Measurements from ENCODE around the gene PSORS1C1. TPM values are rescaled to one million over a fixed set of nuclear protein-coding genes. Genes with fewer than 3 reads are reported as not detected.
"Not testable (repeated sequence)": the region's sequence is repeated elsewhere in the genome, so short reads cannot be mapped to it uniquely, and the experiment has no call there.

PSORS1C1 gene
- total and polyA plus RNA-seq, 5 donors = 1.4 to 6.5 (median 4.5) TPM

DNA sequence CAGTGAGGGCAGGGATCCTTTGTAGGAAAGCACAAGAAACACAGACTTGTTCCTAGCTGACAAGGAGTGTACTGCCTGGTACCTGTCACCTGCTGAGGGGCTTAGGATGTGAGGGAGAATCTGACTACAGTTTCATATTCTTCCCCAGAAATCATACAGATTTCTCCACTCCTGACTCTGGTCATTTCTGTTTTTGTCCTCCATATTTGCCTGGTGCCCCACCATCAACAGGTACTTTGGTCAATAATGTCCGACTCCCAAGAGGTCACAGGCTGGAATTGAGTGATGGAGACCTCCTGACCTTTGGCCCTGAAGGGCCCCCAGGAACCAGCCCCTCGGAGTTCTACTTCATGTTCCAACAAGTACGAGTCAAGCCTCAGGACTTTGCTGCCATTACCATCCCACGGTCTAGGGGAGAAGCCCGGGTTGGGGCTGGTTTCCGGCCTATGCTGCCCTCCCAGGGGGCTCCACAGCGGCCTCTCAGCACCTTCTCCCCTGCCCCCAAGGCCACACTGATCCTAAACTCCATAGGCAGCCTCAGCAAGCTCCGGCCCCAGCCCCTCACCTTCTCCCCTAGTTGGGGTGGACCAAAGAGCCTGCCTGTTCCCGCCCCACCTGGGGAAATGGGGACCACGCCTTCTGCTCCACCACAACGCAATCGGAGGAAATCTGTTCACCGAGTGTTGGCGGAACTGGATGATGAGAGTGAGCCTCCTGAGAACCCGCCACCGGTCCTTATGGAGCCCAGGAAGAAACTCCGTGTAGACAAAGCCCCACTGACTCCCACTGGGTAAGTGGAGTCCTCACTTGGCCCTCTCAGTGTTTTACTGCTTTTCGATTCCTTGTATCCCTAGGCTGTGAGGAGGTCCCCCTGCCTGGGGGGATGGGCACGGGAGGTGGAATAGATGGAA, 46.9 kb downstream of the PSORS1C1 start:
- 89% methylated on average over 19 of the region's 19 CpGs for WGBS
- H3K27me3 ChIP-seq (ENCODE audit: control insufficient read depth, insufficient read depth) = no peaks in the 10 kb centered on the region
- DNase-seq = no peak
- no peaks in the 10 kb centered on the region for H3K9me3 ChIP-seq (ENCODE audit: control insufficient read depth, low read length)
- H3K4me1 ChIP-seq (ENCODE audit: control insufficient read depth, insufficient read depth, low read length) = peaks cover 13% of the 10 kb centered on the region
- H3K4me3 ChIP-seq (ENCODE audit: low read length) = no peak overlapping the region
- ATAC-seq = no peak
- H3K27ac ChIP-seq (ENCODE audit: low read length) = no peak overlapping the region
- intact Hi-C loops (cut with DNase I) = no loop called here

GRCh38 chr6:31162463-31163165, 48.0 kb downstream of the PSORS1C1 start:
- intact Hi-C loops (cut with DNase I) = no loop called here
- Histone ChIP-seq H3K9me3 (ENCODE audit: control insufficient read depth, low read length) (no peaks in the 10 kb centered on the region), H3K27me3 (ENCODE audit: control insufficient read depth, insufficient read depth) (no peaks in the 10 kb centered on the region), H3K4me3 (ENCODE audit: low read length) (no peak overlapping the region), H3K27ac (ENCODE audit: low read length) (no peak overlapping the region), H3K4me1 (ENCODE audit: control insufficient read depth, insufficient read depth, low read length) (peaks cover 8% of the 10 kb centered on the region)
- ATAC-seq = no peak
- no peak for DNase-seq
- 82% methylated on average over 13 of the region's 13 CpGs for WGBS

DNA sequence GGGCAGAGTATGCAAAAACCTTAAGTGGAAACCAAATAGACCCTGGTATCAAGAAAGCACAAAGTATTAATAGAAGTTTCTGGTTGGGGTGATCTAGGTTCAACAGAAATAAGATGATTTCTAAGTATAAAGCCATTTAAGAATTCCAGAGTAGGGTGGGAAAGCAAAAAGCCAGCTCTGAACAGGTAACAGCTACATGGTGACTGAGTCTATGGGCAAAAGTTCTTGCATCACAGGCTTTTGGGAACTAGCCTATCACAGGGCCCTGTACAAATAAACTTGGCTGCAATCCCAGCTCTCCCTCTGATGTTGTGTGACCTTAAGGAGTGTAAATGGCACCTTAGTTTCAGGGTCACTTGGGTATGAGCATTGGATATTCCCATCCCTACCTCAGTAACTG, 49.3 kb downstream of the PSORS1C1 start:
- DNase-seq (no peak), ATAC-seq (no peak)
- peaks cover 8% of the 10 kb centered on the region for H3K4me1 ChIP-seq (ENCODE audit: control insufficient read depth, insufficient read depth, low read length)
- H3K27ac ChIP-seq (ENCODE audit: low read length) = no peak overlapping the region
- no peaks in the 10 kb centered on the region for H3K9me3 ChIP-seq (ENCODE audit: control insufficient read depth, low read length)
- H3K27me3 ChIP-seq (ENCODE audit: control insufficient read depth, insufficient read depth) = no peaks in the 10 kb centered on the region
- H3K4me3 ChIP-seq (ENCODE audit: low read length) = no peak overlapping the region
- intact Hi-C loops (cut with DNase I) = no loop called here

DNA sequence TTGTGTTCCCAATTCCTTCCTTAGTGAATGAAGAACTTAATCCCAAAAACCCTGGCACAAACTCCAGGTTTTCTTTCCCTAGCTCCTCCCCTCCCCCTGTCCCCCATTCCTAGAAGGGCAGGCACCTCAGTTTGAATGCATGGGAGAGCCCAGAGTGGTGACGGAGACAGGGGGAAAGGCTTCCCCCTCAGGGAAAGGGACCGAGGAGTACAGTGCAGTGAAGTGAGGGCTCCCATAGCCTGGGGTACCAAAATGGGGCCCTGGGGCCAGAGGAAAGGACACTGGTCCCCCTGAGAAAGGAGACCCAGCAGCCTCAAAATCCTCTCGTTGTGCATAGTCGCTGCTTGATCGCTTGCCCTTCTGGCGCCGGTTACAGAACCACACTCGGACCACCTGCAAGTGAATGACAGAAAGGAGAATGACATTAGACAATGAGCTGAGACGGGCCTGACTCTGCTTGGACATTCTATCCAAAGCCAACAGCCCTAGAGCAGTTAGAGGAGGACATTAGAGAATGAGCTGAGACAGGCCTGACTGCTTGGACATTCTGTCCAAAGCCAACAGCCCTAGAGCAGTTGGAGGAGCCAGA, 50.0 kb downstream of the PSORS1C1 start:
- DNase-seq; ATAC-seq; H3K4me1 ChIP-seq (ENCODE audit: control insufficient read depth, insufficient read depth, low read length); H3K4me3 ChIP-seq (ENCODE audit: low read length); H3K9me3 ChIP-seq (ENCODE audit: control insufficient read depth, low read length); H3K27me3 ChIP-seq (ENCODE audit: control insufficient read depth, insufficient read depth); H3K27ac ChIP-seq (ENCODE audit: low read length); intact Hi-C loops (cut with DNase I): not testable (repeated sequence)
- 92% methylated on average over 7 of the region's 9 CpGs for WGBS

GRCh38 chr6:31165064-31165832, 50.6 kb downstream of the PSORS1C1 start:
- ATAC-seq; H3K27me3 ChIP-seq (ENCODE audit: control insufficient read depth, insufficient read depth); intact Hi-C loops (cut with DNase I); H3K9me3 ChIP-seq (ENCODE audit: control insufficient read depth, low read length); H3K4me1 ChIP-seq (ENCODE audit: control insufficient read depth, insufficient read depth, low read length); H3K27ac ChIP-seq (ENCODE audit: low read length); DNase-seq; H3K4me3 ChIP-seq (ENCODE audit: low read length): not testable (repeated sequence)
- WGBS = 75% methylated on average over 17 of the region's 17 CpGs

DNA sequence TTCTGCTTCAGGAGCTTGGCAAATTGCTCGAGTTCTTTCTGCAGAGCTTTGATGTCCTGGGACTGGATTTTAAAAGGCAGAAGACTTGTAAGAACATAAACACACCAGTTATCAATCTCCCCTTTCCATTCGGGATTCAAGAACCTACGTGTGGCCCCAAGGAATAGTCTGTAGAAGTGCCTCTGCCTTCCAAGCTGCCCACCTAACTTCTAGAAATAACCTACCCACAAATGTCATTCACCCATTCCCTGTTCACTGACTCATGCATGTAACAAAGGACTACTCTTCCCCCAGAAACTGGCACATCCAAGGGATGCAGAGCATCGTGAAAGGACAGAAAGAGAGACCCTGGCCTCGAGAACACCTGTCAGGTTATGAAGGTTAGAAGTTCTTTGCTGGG, 51.4 kb downstream of the PSORS1C1 start:
- Histone ChIP-seq H3K4me3 (ENCODE audit: low read length) (no peak overlapping the region), H3K9me3 (ENCODE audit: control insufficient read depth, low read length) (no peaks in the 10 kb centered on the region), H3K27ac (ENCODE audit: low read length) (no peak overlapping the region), H3K27me3 (ENCODE audit: control insufficient read depth, insufficient read depth) (no peaks in the 10 kb centered on the region), H3K4me1 (ENCODE audit: control insufficient read depth, insufficient read depth, low read length) (no peaks in the 10 kb centered on the region)
- intact Hi-C loops (cut with DNase I) = no loop called here
- ATAC-seq (no peak), DNase-seq (no peak)
- WGBS = 75% methylated on average over 5 of the region's 5 CpGs

- Histone ChIP-seq H3K4me3 (ENCODE audit: low read length) (no peak overlapping the region), H3K27me3 (ENCODE audit: control insufficient read depth, insufficient read depth) (no peaks in the 10 kb centered on the region), H3K27ac (ENCODE audit: low read length) (no peak overlapping the region), H3K9me3 (ENCODE audit: control insufficient read depth, low read length) (no peaks in the 10 kb centered on the region), H3K4me1 (ENCODE audit: control insufficient read depth, insufficient read depth, low read length) (no peaks in the 10 kb centered on the region)
- intact Hi-C loops (cut with DNase I) = no loop called here
- WGBS = 77% methylated on average over 3 of the region's 3 CpGs
- DNase-seq (no peak), ATAC-seq (no peak)
Measured at GRCh38 chr6:31168606-31169005, 54.0 kb downstream of the PSORS1C1 start.

GRCh38 chr6:31169123-31169857, 54.7 kb downstream of the PSORS1C1 start:
- no peak overlapping the region for H3K27ac ChIP-seq (ENCODE audit: low read length)
- no peaks in the 10 kb centered on the region for H3K27me3 ChIP-seq (ENCODE audit: control insufficient read depth, insufficient read depth)
- ATAC-seq = peak in 1 of 2 donors; percentile 31
- no peak for DNase-seq
- H3K4me1 ChIP-seq (ENCODE audit: control insufficient read depth, insufficient read depth, low read length) = no peaks in the 10 kb centered on the region
- no peaks in the 10 kb centered on the region for H3K9me3 ChIP-seq (ENCODE audit: control insufficient read depth, low read length)
- intact Hi-C loops (cut with DNase I) = no loop called here
- no peak overlapping the region for H3K4me3 ChIP-seq (ENCODE audit: low read length)
- WGBS = 77% methylated on average over 10 of the region's 10 CpGs

DNA sequence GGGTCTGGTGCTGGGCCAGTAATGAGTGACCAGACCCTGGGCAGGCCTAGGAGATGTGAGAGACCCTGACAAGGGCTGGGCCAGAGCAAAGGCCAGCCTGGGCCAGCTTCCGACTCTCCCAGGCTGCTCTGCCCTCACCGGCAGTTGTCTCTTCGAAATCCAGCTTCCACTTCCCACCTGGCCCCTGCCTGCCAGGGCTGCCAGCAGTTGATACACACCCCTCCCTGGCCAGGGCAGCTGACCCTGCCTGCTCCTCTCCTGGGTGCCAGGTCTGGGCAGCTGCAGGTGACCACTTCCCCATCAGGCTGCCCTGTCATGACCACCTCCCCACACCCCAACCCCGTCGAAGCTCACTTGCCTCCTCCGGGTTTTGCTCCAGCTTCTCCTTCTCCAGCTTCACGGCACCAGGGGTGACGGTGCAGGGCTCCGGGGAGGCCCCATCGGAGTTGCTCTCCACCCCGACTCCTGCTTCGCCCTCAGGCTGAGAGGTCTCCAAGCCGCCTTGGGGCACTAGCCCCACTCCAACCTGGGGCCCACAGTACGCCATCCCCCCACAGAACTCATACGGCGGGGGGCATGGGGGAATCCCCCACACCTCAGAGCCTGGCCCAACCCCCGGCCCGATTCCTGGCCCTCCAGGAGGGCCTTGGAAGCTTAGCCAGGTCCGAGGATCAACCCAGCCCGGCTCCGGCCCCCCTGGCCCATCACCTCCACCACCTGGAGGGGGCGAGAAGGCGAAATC, 55.4 kb downstream of the PSORS1C1 start:
- H3K27ac ChIP-seq (ENCODE audit: low read length); H3K4me3 ChIP-seq (ENCODE audit: low read length); H3K27me3 ChIP-seq (ENCODE audit: control insufficient read depth, insufficient read depth); DNase-seq; intact Hi-C loops (cut with DNase I); H3K9me3 ChIP-seq (ENCODE audit: control insufficient read depth, low read length); H3K4me1 ChIP-seq (ENCODE audit: control insufficient read depth, insufficient read depth, low read length): not testable (repeated sequence)
- 74% methylated on average over 23 of the region's 23 CpGs for WGBS
- ATAC-seq = peak in 1 of 2 donors; percentile 11

GRCh38 chr6:31170600-31170881, 55.9 kb downstream of the PSORS1C1 start, which contains the start of gene POU5F1:
Gene POU5F1, minus strand, starts transcription at chr6:31170682. Its CDS starts 62 bp downstream, at chr6:31170620.
- H3K27ac ChIP-seq (ENCODE audit: low read length) = no peak within 1 kb of the TSS
- no peaks in the 10 kb centered on the region for H3K27me3 ChIP-seq (ENCODE audit: control insufficient read depth, insufficient read depth)
- intact Hi-C loops (cut with DNase I) = no loop called here
- ATAC-seq = no peak
- H3K4me1 ChIP-seq (ENCODE audit: control insufficient read depth, insufficient read depth, low read length) = no peaks in the 10 kb centered on the region
- no peaks in the 10 kb centered on the region for H3K9me3 ChIP-seq (ENCODE audit: control insufficient read depth, low read length)
- no peak within 1 kb of the TSS for H3K4me3 ChIP-seq (ENCODE audit: low read length)
- DNase-seq = no peak
- 73% methylated on average over 9 of the region's 9 CpGs for WGBS

Data from right cardiac atrium (tissue), 5 donors.